LNCaP clone FGC (cell line): ENCODE measurements around the gene CAPSL.
"Not testable (repeated sequence)": the region's sequence is repeated elsewhere in the genome, so short reads cannot be mapped to it uniquely, and the experiment has no call there.

Experiments used
- DNase-seq: peaks from one replicate; pipeline ENCODE4 v3.0.0-alpha.2; 2011; ENCODE audit warnings: low read depth
- H3K4me3 ChIP-seq: 2 replicates; pipeline ENCODE4 v1.5.1; 2011; ENCODE audit warnings: mild to moderate bottlenecking, low read depth, low read length, control low read depth
- TF ChIP-seq, protein P1 (sequence below): IDR thresholded peaks from 2 replicates; pipeline ENCODE4 v1.5.1; 2012; ENCODE audit warnings: mild to moderate bottlenecking; ENCODE audit not compliant: control insufficient read depth, insufficient read depth; ENCODE audit errors: extremely low read depth

CAPSL gene

DNA sequence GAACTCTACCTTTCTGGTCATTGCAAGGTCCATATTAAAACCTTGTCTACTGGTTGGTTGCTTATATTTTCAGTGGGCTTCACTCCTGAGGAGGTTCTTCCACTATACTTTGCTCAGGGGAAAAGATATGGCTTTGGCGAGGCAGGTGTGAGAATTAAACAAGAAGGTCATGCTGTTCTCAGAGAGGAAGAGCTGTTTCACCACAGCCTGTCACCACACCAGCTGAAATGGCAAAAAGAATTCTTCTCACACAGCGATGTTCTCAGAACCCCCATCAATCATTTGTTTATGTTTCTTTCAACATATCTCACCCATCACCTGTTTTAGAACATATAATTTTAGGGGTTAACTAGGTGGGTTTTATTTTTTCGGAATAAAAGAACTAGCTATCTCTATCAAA lies 38.6 kb downstream of the CAPSL start:
- TF ChIP-seq, protein P1, sequence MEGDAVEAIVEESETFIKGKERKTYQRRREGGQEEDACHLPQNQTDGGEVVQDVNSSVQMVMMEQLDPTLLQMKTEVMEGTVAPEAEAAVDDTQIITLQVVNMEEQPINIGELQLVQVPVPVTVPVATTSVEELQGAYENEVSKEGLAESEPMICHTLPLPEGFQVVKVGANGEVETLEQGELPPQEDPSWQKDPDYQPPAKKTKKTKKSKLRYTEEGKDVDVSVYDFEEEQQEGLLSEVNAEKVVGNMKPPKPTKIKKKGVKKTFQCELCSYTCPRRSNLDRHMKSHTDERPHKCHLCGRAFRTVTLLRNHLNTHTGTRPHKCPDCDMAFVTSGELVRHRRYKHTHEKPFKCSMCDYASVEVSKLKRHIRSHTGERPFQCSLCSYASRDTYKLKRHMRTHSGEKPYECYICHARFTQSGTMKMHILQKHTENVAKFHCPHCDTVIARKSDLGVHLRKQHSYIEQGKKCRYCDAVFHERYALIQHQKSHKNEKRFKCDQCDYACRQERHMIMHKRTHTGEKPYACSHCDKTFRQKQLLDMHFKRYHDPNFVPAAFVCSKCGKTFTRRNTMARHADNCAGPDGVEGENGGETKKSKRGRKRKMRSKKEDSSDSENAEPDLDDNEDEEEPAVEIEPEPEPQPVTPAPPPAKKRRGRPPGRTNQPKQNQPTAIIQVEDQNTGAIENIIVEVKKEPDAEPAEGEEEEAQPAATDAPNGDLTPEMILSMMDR = no peak
- no peak overlapping the region for H3K4me3 ChIP-seq
- no peak for DNase-seq

DNA sequence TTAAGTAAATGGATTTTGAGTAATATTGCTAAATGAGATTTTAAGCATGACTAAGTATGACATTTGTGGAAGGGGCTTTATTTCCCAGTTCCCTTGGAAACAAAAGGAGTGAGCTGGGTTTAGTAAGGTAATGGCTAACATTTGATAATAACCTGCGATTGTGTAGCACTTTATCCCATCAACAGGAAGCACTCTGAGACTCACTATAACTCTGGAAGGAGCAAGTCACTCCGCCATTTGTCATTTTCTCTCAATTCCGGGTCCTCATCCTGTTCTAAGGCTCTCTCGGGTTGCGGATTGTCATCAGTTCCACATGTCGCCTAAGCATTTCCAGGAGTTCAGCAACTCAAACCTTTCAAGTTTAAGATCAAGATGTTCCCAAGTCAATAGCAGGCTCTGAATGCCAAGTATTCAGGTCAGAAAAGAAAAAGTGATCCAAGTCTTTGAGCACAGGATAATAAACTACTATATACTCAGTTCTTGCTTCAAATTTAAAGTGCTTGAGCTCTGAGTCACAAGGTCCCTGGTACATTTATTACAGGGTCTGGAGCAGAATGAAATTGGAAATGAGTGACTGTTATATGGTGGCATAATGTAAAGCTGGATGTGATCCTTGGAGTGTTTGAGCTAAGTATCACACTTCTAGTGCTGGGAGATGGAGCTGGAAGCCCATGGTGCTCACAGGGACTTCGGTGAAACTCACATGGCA lies 39.3 kb downstream of the CAPSL start:
- DNase-seq = no peak
- H3K4me3 ChIP-seq = no peak overlapping the region
- TF ChIP-seq, protein P1 = no peak

DNA sequence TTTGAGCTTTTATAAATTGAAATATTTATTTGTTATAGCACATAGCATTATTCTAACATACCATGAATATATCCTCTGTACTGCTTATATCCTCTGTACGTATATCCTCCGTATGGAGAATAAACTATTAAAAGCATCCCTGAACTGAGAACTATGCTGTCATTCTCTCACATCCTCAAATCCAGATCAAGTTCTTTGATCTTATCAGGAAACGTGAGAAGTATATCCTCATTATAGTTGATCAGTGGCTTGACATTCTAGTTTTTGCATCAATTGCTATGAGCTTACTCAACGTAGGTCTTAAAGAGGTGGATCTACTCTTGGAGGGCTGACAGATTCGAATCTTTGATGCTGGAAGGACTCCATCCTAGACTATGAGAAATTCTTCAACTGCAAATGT lies 44.3 kb downstream of the CAPSL start:
- TF ChIP-seq, protein P1 = no peak
- DNase-seq = no peak
- no peak overlapping the region for H3K4me3 ChIP-seq

DNA sequence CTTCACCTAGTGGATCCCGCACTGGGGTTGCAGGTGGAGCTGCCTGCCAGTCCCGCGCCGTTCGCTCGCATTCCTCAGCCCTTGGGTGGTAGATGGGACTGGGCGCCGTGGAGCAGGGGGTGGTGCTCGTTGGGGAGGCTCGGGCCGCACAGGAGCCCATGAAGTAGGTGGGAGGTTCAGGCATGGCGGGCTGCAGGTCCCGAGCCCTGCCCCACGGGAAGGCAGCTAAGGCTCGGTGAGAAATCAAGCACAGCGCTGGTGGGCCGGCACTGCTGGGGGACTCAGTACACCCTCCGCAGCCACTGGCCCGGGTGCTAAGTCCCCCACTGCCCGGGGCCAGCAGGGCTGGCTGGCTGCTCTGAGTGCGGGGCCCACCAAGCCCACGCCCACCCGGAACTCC lies 45.6 kb downstream of the CAPSL start:
- H3K4me3 ChIP-seq, DNase-seq: not testable (repeated sequence)

DNA sequence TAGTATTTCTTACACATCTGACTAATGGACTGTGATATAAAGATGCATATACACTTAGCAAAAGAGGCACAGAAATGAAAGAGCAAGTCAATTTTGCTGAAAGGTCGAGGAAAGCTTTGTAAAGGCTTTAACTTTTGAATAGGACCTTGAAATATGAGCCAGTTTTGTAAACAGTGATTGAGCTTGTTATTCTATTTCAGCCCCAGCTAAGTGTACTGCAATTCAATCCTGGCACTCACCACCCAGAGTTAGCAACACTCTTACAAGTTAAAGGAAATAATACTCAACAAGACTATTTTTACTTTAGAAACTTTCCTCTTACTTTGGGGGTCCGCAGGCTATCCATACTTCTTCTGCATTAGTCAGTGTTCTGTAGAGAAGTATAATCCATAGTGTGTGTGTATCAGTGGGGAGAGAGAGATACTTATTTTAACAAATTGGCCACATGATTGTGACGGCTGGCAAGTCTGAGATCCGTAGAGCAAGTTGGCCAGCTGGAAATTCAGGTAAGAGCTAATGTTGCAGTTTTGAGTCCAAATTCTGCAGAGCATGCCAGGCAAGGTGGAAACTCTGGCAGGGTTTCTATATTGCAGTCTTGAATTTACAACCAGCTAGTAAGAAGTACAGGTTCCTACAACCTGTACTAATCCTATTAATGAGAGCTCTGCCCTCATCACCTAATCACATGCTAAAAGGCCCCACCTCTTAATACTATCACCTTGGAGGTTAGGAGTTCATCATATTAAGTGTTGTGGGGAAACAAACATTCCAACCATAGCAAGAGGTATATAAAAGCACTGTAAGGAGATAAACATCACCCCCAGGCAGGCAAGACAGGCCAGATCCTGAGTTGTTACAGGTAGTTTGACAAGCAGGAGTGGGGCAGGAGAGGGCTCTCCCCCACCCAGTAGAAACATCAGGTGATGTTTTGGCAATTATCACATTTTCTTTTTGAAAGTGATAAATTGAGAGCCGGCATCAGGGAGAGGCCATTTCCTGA lies 48.1 kb downstream of the CAPSL start:
- TF ChIP-seq, protein P1 = no peak
- H3K4me3 ChIP-seq = no peak overlapping the region
- peak; percentile 76 for DNase-seq

DNA sequence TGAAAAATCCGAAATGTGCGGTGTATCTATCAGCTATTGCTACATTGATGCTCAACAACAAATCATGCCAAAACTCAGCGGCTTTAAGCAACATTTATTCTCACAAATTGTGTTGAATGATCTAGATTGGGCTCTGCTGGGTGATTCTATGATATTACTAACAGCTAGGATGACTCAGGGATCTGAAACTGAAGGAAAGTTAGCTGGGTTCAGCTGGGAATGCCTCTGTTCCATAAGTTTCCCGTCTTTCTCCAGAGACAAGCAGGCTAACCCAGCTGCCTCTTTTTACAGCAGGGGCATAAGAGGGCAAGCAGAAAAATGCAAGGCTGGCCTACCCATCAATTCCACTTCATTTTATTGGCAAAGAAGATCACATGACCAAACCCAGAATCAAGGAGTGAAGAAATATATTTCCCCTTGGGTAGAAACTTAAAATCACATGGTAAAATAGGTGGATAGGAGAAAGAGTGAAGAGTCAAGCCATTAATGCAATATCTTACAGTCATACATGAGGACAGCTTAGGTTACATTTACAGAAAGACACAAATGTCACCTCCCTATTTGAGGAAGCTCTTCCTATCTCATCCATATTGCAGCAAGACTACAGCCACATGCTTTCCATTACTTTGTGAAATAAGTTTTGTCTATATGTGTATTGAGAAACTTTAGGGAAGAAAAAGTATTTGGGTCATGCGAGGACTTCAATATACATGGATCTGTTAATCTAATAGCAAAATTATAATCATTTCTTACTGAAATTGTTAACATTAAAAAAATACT lies 50.9 kb downstream of the CAPSL start:
- no peak overlapping the region for H3K4me3 ChIP-seq
- no peak for DNase-seq
- TF ChIP-seq, protein P1 = no peak

DNA sequence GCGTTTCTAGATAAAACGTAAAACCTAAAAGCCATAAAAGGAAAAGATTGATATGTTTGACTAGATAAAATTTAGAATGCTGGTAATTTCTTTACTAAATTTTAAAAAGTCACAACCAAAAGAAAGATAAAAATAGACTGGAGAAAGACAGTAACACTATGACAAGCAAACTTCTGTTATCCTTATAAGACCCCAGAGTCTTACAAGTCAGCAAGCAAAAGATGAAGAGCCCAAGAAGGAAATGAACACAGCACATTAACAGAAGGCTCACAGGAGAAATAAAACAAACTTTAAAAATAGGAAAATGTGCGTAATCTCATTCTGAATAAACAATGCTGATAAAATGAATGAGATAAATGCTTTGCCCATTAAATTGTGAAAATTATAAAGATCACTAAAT lies 52.0 kb downstream of the CAPSL start:
- TF ChIP-seq, protein P1 = no peak
- DNase-seq = no peak
- H3K4me3 ChIP-seq = no peak overlapping the region
